ENCODE results near the gene DNHD1.

DNA sequence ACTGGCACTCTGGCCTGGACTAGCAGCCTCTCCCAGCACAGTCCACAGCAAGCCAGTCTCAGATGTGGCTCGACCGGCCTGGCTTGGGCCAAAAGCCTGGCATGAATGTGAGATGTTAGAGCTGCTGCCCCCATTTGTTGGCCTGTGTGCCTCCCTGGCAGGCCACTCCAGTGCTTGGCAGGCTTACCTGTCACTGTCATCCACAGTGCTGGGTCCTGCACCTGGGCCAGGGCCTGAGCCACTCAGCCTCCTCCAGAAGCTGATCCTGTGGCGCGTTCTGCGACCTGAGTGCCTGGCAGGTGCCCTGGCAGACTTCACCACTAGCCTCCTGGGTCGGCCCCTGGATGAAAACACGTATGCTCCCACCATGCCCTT lies 70.3 kb downstream of the DNHD1 start:
- TF ChIP-seq, protein P1, sequence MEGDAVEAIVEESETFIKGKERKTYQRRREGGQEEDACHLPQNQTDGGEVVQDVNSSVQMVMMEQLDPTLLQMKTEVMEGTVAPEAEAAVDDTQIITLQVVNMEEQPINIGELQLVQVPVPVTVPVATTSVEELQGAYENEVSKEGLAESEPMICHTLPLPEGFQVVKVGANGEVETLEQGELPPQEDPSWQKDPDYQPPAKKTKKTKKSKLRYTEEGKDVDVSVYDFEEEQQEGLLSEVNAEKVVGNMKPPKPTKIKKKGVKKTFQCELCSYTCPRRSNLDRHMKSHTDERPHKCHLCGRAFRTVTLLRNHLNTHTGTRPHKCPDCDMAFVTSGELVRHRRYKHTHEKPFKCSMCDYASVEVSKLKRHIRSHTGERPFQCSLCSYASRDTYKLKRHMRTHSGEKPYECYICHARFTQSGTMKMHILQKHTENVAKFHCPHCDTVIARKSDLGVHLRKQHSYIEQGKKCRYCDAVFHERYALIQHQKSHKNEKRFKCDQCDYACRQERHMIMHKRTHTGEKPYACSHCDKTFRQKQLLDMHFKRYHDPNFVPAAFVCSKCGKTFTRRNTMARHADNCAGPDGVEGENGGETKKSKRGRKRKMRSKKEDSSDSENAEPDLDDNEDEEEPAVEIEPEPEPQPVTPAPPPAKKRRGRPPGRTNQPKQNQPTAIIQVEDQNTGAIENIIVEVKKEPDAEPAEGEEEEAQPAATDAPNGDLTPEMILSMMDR (conservative IDR thresholded peaks at IDR 0.05; ENCODE audit: low read length): no peak
- TF ChIP-seq EZH2phosphoT487 (IDR thresholded peaks at IDR 0.05; ENCODE audit: borderline replicate concordance): no peak

All from Loucy (cell line).